GM19193 (cell line): ENCODE results near the gene RET.

Source experiments
- POLR2A ChIP-seq: IDR thresholded peaks from 4 replicates; pipeline ENCODE4 v1.6.1; 2011; ENCODE audit not compliant: insufficient read depth, insufficient read length; ENCODE audit errors: extremely low read depth

Gene RET

GRCh38 chr10:43065234-43065633 is 11.6 kb upstream of the RET start:
- TF ChIP-seq POLR2A: no peak

GRCh38 chr10:43065761-43066160 is 11.1 kb upstream of the RET start:
- TF ChIP-seq POLR2A: no peak

- no peak for TF ChIP-seq POLR2A
Measured at GRCh38 chr10:43066481-43066880, 10.4 kb upstream of the RET start.

- TF ChIP-seq POLR2A: no peak
Measured at GRCh38 chr10:43067391-43068135, 9.3 kb upstream of the RET start.

- TF ChIP-seq POLR2A: no peak
Measured at GRCh38 chr10:43068136-43068395, 8.8 kb upstream of the RET start.

- TF ChIP-seq POLR2A: no peak
Measured at GRCh38 chr10:43068471-43069210, 8.2 kb upstream of the RET start.

GRCh38 chr10:43069211-43069515 is 7.7 kb upstream of the RET start:
- TF ChIP-seq POLR2A: no peak

- TF ChIP-seq POLR2A: no peak
Measured at GRCh38 chr10:43069579-43069978, 7.3 kb upstream of the RET start.

- TF ChIP-seq POLR2A: no peak
Measured at GRCh38 chr10:43070121-43071085, 6.5 kb upstream of the RET start.

GRCh38 chr10:43071865-43072650 is 4.8 kb upstream of the RET start:
- no peak for TF ChIP-seq POLR2A

- no peak for TF ChIP-seq POLR2A
Measured at GRCh38 chr10:43073191-43073590, 3.7 kb upstream of the RET start.

- no peak for TF ChIP-seq POLR2A
Measured at GRCh38 chr10:43073721-43074120, 3.1 kb upstream of the RET start.

GRCh38 chr10:43074409-43074808 is 2.5 kb upstream of the RET start:
- TF ChIP-seq POLR2A: no peak

GRCh38 chr10:43074827-43075611 is 1.9 kb upstream of the RET start:
- no peak for TF ChIP-seq POLR2A
